ENCODE measurements around the gene MESP2.

- TF ChIP-seq SUZ12 (IDR thresholded peaks at IDR 0.05; ENCODE audit: extremely low read depth, insufficient read depth, insufficient read length) (no peak), ZNF274 (IDR thresholded peaks at IDR 0.05; ENCODE audit: low read depth, low read length) (no peak)
These were observed 19.2 kb upstream of the MESP2 start for GRCh38 chr15:89756897-89757296.

All from NT2/D1 (cell line).